Stimulated activated CD8-positive, alpha-beta memory T cell treated with anti-CD3 and anti-CD28 coated beads, Interleukin-12 subunit alpha, Interleukin-12 subunit beta, amount 100 ng/mL, for 1 hour (primary cell): ENCODE data around the gene FAM241B.

Source experiments
- DNase-seq: peaks from one replicate; pipeline ENCODE4 v3.0.0-alpha.2; 2020; ENCODE audit warnings: low read depth

The FAM241B gene

GRCh38 chr10:69634759-69635425 is 4.8 kb downstream of the FAM241B start:
- no peak for DNase-seq

GRCh38 chr10:69635428-69636272 is 5.6 kb downstream of the FAM241B start:
- DNase-seq = no peak

- no peak for DNase-seq
These were observed 6.2 kb downstream of the FAM241B start for GRCh38 chr10:69636273-69636575.

DNA sequence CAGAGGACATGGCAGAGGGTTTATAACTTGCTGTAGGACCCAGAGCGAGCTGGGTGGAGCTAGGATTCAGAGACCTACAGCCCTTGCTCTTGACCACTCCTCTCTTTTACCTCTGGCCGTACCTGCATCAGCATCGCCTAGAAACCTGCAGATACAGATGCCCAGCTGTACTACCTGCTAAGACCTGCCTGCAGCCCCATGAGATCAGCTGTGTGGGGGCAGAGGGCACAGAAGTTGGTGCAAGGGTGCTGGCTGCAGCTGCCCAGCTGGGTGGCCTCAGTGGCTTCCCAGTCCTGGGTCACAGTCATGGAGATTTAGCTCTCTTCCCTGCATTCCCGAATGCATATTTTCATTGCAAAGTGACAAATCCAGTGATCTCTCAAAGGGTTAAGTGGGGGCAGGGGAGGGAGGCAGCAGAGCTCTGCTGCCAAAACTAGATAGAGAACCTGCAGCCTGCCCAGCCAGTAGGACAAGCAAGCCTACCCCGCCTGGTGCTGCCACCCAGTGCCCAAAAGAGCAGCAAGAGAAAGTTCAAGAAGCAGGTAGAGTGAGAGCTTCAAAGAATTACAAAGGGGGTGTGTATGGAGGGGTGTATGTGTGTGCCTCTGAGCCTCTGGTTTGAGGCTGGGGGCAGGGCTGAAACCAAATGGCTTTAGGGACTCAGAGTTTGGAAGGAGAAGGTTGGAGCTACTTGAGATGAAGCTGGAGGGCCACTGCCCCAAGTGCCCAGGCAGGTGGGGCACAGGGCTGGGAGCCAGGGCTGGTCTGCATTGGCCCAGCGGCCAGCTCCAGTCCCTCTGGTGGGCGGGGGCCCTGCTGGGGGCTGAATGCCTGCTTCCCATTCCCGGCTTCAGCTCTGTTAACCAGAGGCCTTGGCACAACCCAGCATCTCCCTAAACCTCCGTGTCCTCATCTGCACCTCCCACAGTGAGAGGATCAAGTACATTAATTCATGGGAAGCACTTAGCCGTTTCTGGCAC is 6.9 kb downstream of the FAM241B start:
- DNase-seq = no peak

DNA sequence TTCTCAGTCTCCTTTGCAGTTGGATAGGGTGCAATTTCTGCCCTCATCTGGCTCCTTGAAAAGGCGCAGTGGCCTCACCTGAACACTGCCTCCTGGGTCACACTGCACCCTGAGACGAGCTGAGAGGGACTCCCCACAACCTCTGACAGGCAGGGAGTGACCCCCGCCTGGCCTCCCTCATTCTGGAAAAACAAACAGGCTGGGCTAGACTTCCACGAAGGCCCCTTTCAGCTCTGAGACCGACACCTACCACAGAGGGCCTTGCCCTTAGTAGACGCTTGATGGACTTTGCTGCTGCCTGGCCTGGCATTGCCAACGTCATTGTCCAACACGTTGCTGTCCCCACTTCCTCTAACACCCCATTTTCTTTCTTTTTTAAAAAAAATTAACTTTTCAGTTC is 8.6 kb downstream of the FAM241B start:
- no peak for DNase-seq

DNA sequence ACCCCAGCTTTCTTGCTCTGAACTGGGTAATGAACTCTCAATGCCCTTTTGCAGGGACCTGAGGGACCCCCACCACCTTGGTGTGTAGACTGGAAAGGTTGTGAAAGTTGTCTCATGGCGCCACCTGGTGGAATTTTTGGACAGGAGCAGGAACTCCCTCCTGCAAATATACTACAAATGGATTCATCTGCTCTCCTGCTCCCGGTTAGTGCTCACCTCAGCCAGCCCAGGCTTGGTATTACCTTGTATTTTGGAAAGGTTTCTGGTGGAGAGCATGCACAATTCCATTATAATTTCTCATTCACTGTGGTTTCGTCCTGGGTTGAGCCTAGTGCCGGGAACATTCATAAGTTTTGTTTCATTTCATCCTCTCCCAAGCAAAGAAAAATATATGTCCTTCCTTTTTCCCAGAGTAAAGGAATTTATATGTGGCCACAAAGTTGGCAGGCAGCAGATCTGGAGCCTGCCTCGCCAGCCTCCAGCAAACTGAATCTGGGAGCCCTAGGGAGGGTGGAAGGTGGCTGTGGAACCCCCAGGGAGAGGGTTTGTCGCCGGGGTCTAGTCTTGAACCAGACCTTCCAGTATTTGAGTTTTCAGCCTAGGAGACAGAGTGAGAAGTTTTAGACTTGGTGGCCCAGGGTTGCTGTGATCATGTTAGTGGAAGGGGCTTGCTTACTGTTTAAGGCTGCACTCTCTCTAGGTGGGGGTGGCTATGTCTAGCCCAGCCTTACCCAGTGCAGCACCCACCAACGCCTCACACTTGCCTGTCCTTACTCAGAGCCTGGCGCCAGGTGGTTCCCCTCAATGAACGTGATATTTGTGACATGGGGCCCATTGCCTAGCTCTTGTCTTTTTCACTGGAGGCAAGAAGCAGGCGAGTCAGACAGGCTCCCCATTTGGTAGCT is 9.5 kb downstream of the FAM241B start:
- peak; percentile 62 for DNase-seq

DNA sequence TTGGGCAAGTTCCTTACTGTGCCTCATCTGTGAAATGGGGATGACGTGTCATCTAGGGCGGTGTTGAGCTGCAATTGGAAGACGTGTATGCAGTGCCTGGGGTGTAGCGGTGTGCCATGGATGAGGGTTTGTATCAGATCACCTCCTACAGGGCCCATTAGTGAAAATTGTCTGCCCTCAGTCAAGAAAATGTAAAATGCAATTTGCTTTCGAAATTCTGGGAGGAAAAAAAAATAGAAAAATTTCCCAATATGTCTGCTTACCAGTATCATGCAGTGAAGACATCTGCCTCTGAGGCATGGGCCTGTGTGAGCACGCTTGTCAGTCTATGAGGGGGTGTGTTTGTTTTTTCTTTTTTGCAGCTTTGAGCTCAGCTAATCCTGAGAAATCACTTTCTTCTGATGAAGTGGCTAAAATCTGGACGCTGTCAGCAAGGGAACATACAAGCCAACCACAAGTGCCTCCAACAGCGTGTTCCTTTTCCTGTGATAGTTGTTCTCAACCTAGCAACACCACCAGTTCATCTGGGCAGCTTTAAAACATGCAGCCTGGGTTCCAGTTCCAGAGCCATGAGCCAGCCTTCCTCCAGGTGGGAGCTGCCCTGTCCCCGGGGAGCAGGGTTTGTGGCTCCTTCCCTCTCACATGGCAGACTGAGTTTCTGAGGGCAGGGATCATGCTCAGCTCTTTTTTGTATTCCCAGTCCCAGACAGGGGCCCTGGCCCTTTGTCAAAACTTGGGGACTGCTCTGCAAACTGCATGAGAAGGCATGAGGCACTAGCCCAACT is 10.3 kb downstream of the FAM241B start:
- DNase-seq = no peak

GRCh38 chr10:69641261-69641980 is 11.4 kb downstream of the FAM241B start:
- no peak for DNase-seq

- DNase-seq = no peak
These were observed 12.7 kb downstream of the FAM241B start for GRCh38 chr10:69642747-69643146.

- no peak for DNase-seq
These were observed 14.0 kb downstream of the FAM241B start for GRCh38 chr10:69643779-69644657.

GRCh38 chr10:69644658-69645295 is 14.7 kb downstream of the FAM241B start:
- DNase-seq = no peak

- DNase-seq = no peak
These were observed 15.5 kb downstream of the FAM241B start for GRCh38 chr10:69645296-69646184.

DNA sequence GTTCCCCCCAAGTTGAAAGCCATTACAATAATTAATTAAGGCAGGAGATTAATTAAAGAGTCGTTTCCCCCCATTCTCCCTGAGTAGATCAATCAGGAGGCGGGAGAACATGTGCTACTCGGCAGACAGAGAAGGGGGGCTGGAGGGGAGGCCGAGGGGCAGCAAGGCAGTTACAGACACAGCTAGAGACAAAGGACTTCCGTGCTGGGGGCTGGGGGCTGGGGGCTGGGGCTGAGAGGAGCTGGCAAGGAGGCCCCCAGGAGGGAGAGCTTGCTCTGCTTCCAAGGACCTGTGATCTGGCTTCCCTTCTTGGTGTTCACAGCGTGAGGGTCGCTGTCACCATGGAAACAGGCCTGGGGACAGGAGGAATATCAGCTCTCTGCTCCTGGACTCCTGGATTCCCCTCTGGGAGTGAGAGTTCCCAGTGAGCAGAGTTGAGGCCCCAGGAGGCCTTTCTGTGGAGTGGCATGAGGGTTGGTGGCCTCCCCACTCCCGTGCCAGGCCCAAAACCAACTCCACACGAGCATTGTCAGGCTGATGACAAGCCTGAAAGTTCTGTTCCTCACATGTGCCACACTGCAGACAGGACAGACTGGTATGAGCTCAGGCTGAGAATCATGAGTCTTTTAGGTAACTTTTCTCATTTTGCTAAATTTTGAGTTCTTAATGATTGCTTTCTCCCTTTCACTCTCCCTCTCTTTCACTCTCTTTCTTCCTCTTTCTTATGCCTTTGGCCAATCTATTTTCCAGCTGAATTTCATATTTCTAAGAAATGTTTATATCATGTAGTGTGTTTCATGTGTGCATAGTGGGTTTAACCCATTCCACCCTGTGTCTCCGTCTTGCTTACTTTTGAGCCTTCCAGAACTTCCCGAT is 16.4 kb downstream of the FAM241B start:
- DNase-seq = no peak

DNA sequence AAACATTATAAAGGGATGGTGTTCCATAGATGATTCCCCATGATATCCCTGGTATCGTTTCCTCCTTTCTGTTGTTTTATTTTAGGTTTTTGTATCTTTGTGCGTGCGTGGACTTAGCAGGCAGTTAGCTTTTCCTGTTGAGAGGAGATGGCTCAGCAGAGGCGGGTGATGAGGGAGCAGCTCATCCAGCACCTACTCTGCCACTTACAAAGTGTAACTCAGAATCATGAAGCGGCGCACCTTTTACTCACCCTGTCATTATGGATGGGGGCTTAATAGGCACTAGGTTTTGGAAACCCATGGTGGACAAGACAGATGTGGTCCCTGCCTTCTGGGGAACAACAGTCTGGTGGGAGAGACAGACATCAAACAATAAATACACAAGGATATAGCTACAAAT is 17.1 kb downstream of the FAM241B start:
- DNase-seq = no peak

DNA sequence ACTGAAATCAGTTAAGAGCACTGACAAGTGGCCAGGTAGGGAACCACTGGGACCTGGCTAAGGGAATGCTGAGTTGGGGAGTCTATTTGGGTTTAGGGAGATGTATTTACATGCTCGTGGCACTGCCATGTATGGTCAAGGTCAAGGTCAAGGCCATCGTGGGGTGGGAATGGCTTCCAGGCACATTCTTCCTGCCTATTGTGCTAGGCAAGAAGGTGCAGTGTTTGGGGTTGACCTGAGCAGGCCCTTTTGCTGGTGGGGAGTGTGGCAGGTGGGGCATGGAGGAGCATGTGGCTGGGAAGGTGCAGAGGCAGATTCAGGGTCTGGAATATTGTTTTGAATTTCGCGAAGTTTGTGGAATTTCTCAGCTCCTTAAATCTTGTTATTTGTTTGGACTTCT is 17.8 kb downstream of the FAM241B start:
- no peak for DNase-seq

GRCh38 chr10:69648461-69648860 is 18.4 kb downstream of the FAM241B start:
- DNase-seq = no peak
